ENCODE measurements around the gene ADIRF. TPM values are rescaled to one million over a fixed set of nuclear protein-coding genes. Genes with fewer than 3 reads are reported as not detected.
"Not testable (repeated sequence)": the region's sequence is repeated elsewhere in the genome, so short reads cannot be mapped to it uniquely, and the experiment has no call there.

The ADIRF gene
- total RNA-seq, 1 experiment from 2014 or later, result 0.70 TPM

DNA sequence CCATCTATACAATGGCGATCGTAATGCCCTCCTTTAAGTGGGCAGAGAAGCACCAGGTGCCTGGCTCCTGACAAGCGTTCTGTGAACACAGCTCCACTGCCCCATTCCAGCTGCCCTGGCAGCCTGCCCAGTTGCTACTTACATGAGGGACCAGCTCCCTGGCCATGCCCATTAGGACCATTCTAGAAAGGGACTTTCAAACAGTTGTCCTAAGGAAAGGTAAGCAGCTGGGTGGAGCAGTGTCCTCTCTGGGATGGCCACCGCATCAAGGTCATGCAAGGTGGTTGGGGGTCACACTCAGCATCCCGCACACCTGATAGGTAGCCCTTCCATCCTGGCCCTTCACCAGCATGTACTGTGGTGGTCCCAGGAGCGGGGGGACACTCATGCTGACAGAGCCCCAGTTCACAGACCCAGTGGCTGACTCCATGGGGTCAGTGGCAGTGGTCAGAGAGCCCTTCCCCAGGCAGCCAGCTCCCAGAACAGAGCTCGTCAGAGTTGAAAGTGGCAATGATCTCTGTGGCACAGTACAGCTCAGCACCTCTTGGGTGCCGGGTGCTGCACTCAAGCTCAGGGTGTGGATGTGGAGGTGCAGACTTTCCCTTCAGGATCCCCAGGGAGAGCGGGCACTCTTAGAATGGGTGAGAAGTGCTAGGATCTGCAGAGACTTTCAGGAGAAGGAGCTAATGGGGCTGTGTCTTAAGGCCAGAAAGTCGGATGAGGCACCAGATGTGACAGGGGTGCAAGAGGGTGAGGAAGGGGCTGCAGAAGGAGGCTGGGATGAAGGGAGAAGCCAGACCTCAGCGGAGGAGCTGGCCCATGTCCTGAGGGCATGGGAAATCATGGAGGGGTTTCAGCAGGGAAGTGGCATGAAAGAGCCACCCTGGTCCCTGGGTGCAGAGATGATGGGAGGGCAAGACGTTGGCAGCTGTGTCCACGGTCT, 21.8 kb upstream of the ADIRF start (continued):
- TF ChIP-seq, protein P1, sequence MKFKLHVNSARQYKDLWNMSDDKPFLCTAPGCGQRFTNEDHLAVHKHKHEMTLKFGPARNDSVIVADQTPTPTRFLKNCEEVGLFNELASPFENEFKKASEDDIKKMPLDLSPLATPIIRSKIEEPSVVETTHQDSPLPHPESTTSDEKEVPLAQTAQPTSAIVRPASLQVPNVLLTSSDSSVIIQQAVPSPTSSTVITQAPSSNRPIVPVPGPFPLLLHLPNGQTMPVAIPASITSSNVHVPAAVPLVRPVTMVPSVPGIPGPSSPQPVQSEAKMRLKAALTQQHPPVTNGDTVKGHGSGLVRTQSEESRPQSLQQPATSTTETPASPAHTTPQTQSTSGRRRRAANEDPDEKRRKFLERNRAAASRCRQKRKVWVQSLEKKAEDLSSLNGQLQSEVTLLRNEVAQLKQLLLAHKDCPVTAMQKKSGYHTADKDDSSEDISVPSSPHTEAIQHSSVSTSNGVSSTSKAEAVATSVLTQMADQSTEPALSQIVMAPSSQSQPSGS (CRISPR knock-in tag; IDR thresholded peaks at IDR 0.05; ENCODE audit: borderline replicate concordance, low read depth), result no peak
- TF ChIP-seq JUN (CRISPR knock-in tag; IDR thresholded peaks at IDR 0.05) (no peak), GTF2I (CRISPR knock-in tag; conservative IDR thresholded peaks at IDR 0.05) (no peak)
- TF ChIP-seq, protein P2, sequence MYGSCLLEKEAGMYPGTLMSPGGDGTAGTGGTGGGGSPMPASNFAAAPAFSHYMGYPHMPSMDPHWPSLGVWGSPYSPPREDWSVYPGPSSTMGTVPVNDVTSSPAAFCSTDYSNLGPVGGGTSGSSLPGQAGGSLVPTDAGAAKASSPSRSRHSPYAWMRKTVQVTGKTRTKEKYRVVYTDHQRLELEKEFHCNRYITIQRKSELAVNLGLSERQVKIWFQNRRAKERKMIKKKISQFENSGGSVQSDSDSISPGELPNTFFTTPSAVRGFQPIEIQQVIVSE (CRISPR knock-in tag; IDR thresholded peaks at IDR 0.05; ENCODE audit: borderline replicate concordance), result no peak
- TF ChIP-seq, protein P3, sequence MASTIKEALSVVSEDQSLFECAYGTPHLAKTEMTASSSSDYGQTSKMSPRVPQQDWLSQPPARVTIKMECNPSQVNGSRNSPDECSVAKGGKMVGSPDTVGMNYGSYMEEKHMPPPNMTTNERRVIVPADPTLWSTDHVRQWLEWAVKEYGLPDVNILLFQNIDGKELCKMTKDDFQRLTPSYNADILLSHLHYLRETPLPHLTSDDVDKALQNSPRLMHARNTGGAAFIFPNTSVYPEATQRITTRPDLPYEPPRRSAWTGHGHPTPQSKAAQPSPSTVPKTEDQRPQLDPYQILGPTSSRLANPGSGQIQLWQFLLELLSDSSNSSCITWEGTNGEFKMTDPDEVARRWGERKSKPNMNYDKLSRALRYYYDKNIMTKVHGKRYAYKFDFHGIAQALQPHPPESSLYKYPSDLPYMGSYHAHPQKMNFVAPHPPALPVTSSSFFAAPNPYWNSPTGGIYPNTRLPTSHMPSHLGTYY (CRISPR knock-in tag; IDR thresholded peaks at IDR 0.05), result no peak

DNA sequence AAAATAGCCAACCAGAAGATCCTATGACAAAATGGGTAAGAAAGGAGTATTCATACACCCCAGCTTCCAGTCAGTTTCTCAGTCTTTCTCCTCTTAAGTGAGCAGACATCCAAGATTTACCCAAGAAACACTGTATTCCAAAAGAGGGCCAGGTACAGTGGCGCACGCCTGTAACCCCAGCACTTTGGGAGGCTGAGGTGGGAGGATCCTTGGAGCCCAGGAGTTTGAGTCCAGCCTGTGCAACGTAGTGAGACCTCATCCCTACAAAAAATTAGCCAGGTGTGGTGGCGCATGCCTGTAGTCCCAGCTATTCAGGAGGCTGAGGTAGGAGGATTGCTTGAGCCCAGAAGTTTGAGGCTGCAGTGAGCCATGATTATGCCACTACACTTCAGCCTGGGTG, 20.5 kb upstream of the ADIRF start:
- POLR2A ChIA-PET, result interaction anchor here (0.7 kb wide), 1 partner anchor 35 kb away, joined by 6 read pairs; no protein-coding TSS in a partner anchor
- CTCF ChIA-PET, result interaction anchor here (3.3 to 13.1 kb wide), 2 partner anchors 8 to 17 kb away, joined by 56 to 462 read pairs; partner anchors contain the start of genes ADIRF, MMRN2 and SNCG

DNA sequence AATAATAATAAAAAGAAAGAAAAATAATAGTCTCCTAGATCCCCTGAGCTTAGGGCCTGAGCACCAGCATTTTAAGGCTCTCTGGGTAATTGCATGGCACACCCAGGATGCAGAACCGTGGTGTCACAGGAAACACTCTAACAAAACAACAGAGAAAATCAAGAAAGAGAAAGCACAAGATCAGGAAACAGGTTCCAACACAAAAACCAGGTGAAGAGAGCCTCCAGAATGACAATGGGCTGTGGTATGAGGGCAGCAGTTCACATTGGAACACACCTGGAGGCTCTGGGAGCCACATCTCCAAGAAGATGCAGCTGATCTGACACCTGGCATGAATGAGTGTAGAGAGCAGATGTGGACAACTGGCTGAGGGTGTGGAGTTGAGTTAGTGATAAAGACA, 17.9 kb upstream of the ADIRF start:
- no peak for TF ChIP-seq ELF4 (CRISPR knock-in tag; IDR thresholded peaks at IDR 0.05; ENCODE audit: low read depth)
- Mint-ChIP-seq H3K4me3 (no peak overlapping the region), H3K4me1 (peaks cover 41% of the 10 kb centered on the region), H3K36me3 (peaks cover 39% of the 10 kb centered on the region), H3K9me3 (peaks cover 40% of the 10 kb centered on the region), H3K27me3 (ENCODE audit: low read depth) (no peaks in the 10 kb centered on the region; the same call in none of the 2 replicates), H3K27ac (peak overlapping the region; percentile 81; the same call in 1 of the 2 replicates)
- DNase-seq (ENCODE audit: low spot score) (peak; percentile 6), ATAC-seq (no peak)
- ChIA-PET POLR2A (no interaction called here), CTCF (interaction anchor here (1.4 to 3.3 kb wide), 2 partner anchors 10 to 16 kb away, joined by 6 to 9 read pairs; no protein-coding TSS in a partner anchor)

More for the DNA sequence above, 20.5 kb upstream of the ADIRF start:
- not testable (repeated sequence) for H3K27ac Mint-ChIP-seq; H3K27me3 Mint-ChIP-seq (ENCODE audit: low read depth); H3K4me3 Mint-ChIP-seq; ATAC-seq
- peaks cover 25% of the 10 kb centered on the region for H3K36me3 Mint-ChIP-seq
- DNase-seq (ENCODE audit: low spot score), result peak; percentile 2
- peaks cover 25% of the 10 kb centered on the region for H3K9me3 Mint-ChIP-seq
- H3K4me1 Mint-ChIP-seq, result peaks cover 26% of the 10 kb centered on the region

DNA sequence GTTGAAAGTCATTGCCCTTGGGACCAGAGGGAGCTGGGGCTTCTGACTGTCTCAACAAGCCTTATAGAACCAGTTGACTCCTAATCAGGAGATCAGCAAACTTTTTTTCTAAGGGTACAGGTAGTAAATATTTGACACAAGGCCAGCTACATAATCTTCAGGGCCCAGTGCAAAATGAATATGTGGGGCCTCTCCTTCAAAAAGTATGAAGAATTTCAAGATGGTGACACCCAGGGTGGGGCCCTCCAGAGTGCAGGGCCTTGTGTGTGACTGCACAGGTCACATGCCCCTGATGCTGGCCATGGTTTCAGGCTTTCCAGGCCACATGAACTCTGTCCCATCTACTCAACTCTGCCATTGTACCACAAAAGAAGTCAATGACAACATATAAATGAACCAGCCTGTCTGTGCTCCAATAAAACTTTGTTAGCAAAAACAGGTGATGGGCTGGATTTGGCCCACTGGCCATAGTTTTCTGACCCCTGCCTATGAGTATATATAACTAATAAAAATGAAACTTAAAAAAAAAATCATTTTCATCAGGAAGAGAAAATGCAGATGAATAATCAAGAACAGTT, 17.0 kb upstream of the ADIRF start:
- H3K27me3 Mint-ChIP-seq (ENCODE audit: low read depth), result no peaks in the 10 kb centered on the region; the same call in none of the 2 replicates
- ChIA-PET CTCF (interaction anchor here (1.4 to 3.3 kb wide), 2 partner anchors 9 to 15 kb away, joined by 6 to 9 read pairs; no protein-coding TSS in a partner anchor), POLR2A (no interaction called here)
- H3K9me3 Mint-ChIP-seq, result peaks cover 40% of the 10 kb centered on the region
- DNase-seq (ENCODE audit: low spot score) (no peak), ATAC-seq (no peak)
- TF ChIP-seq, protein P4, sequence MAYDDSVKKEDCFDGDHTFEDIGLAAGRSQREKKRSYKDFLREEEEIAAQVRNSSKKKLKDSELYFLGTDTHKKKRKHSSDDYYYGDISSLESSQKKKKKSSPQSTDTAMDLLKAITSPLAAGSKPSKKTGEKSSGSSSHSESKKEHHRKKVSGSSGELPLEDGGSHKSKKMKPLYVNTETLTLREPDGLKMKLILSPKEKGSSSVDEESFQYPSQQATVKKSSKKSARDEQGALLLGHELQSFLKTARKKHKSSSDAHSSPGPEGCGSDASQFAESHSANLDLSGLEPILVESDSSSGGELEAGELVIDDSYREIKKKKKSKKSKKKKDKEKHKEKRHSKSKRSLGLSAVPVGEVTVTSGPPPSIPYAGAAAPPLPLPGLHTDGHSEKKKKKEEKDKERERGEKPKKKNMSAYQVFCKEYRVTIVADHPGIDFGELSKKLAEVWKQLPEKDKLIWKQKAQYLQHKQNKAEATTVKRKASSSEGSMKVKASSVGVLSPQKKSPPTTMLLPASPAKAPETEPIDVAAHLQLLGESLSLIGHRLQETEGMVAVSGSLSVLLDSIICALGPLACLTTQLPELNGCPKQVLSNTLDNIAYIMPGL (CRISPR knock-in tag; IDR thresholded peaks at IDR 0.05), result no peak
- TF ChIP-seq ZNF396 (CRISPR knock-in tag; IDR thresholded peaks at IDR 0.05; ENCODE audit: borderline replicate concordance) (no peak), ZNF317 (CRISPR knock-in tag; IDR thresholded peaks at IDR 0.05; ENCODE audit: borderline replicate concordance, low read depth) (0 out of 2 replicates have a peak, but pooled peaks have one; percentile 54)
- TF ChIP-seq, protein P5, sequence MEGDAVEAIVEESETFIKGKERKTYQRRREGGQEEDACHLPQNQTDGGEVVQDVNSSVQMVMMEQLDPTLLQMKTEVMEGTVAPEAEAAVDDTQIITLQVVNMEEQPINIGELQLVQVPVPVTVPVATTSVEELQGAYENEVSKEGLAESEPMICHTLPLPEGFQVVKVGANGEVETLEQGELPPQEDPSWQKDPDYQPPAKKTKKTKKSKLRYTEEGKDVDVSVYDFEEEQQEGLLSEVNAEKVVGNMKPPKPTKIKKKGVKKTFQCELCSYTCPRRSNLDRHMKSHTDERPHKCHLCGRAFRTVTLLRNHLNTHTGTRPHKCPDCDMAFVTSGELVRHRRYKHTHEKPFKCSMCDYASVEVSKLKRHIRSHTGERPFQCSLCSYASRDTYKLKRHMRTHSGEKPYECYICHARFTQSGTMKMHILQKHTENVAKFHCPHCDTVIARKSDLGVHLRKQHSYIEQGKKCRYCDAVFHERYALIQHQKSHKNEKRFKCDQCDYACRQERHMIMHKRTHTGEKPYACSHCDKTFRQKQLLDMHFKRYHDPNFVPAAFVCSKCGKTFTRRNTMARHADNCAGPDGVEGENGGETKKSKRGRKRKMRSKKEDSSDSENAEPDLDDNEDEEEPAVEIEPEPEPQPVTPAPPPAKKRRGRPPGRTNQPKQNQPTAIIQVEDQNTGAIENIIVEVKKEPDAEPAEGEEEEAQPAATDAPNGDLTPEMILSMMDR (IDR thresholded peaks at IDR 0.05), result no peak
- no peak overlapping the region for H3K27ac Mint-ChIP-seq
- peaks cover 39% of the 10 kb centered on the region for H3K36me3 Mint-ChIP-seq
- peaks cover 43% of the 10 kb centered on the region for H3K4me1 Mint-ChIP-seq
- H3K4me3 Mint-ChIP-seq, result no peak overlapping the region

All from WTC11 (cell line).